Liver (tissue), 9 donors: Measurements from ENCODE around the gene FOXN4. TPM values are rescaled to one million over a fixed set of nuclear protein-coding genes. Genes with fewer than 3 reads are reported as not detected.

Experiments
- DNase-seq: peaks from one replicate; pipeline ENCODE4 v3.0.0-alpha.2; 2017; ENCODE audit warnings: low spot score
- H3K27ac ChIP-seq, 2 donors: one replicate each; pipeline ENCODE4 v1.7.0; 2013; ENCODE audit warnings: inconsistent platforms in 2 of 2, low read length in 2 of 2, control low read depth in 1 of 2, low read depth in 1 of 2, mild to moderate bottlenecking in 1 of 2
- H3K27me3 ChIP-seq, 4 donors: one replicate each; pipeline versions ENCODE4 v1.6.1 to v1.7.0; 2013; ENCODE audit warnings: low read length in 3 of 4, inconsistent platforms in 1 of 4, mild to moderate bottlenecking in 1 of 4, moderate library complexity in 1 of 4; ENCODE audit not compliant: control insufficient read depth in 4 of 4, insufficient read depth in 4 of 4
- H3K36me3 ChIP-seq, 4 donors: one replicate each; pipeline versions ENCODE4 v1.6.1 to v1.7.0; 2013; ENCODE audit warnings: low read length in 3 of 4, mild to moderate bottlenecking in 3 of 4, low read depth in 1 of 4, moderate library complexity in 1 of 4; ENCODE audit not compliant: control insufficient read depth in 4 of 4, insufficient read depth in 3 of 4
- H3K4me1 ChIP-seq, 4 donors: one replicate each; pipeline versions ENCODE4 v1.6.1 to v1.7.0; 2013; ENCODE audit warnings: low read length in 3 of 4, mild to moderate bottlenecking in 3 of 4, moderate library complexity in 1 of 4; ENCODE audit not compliant: control insufficient read depth in 4 of 4, insufficient read depth in 4 of 4
- H3K4me3 ChIP-seq, 3 donors: one replicate each; pipeline versions ENCODE4 v1.6.1 to v1.7.0; 2013; ENCODE audit warnings: low read length in 3 of 3, control low read depth in 1 of 3, low read depth in 1 of 3, mild to moderate bottlenecking in 1 of 3
- H3K9ac ChIP-seq, 2 donors: one replicate each; pipeline ENCODE4 v1.7.0; 2013; ENCODE audit warnings: low read length in 2 of 2, mild to moderate bottlenecking in 2 of 2, moderate library complexity in 2 of 2, control low read depth in 1 of 2, low read depth in 1 of 2
- H3K9me3 ChIP-seq, 4 donors: one replicate each; pipeline versions ENCODE4 v1.6.1 to v1.7.0; 2013; ENCODE audit warnings: low read length in 3 of 4; ENCODE audit not compliant: control insufficient read depth in 4 of 4
- ATF3 ChIP-seq: IDR thresholded peaks from 2 replicates; pipeline ENCODE4 v1.6.1; 2016; ENCODE audit warnings: antibody characterized with exemption
- EGR1 ChIP-seq, 2 donors: IDR thresholded peaks; 2 replicates each; pipeline ENCODE4 v1.6.1; 2016 to 2018; ENCODE audit warnings: antibody characterized with exemption in 2 of 2, low read depth in 2 of 2
- FOXA1 ChIP-seq: IDR thresholded peaks from 2 replicates; pipeline ENCODE4 v1.6.1; 2016; ENCODE audit warnings: antibody characterized with exemption
- FOXA2 ChIP-seq: IDR thresholded peaks from 2 replicates; pipeline ENCODE4 v1.6.1; 2016; ENCODE audit warnings: antibody characterized with exemption
- GABPA ChIP-seq, 2 donors: IDR thresholded peaks in 1 of 2; conservative IDR thresholded peaks in 1 of 2; 2 replicates each; pipeline ENCODE4 v1.6.1; 2016; ENCODE audit warnings: antibody characterized with exemption in 2 of 2, mild to moderate bottlenecking in 1 of 2, moderate library complexity in 1 of 2
- JUND ChIP-seq, 2 donors: IDR thresholded peaks; 2 replicates each; pipeline ENCODE4 v1.6.1; 2016; ENCODE audit warnings: antibody characterized with exemption in 2 of 2
- MAX ChIP-seq: IDR thresholded peaks from 2 replicates; pipeline ENCODE4 v1.6.1; 2016; ENCODE audit warnings: antibody characterized with exemption
- NR2F2 ChIP-seq: IDR thresholded peaks from 2 replicates; pipeline ENCODE4 v1.6.1; 2016; ENCODE audit warnings: antibody characterized with exemption
- RAD21 ChIP-seq, 2 donors: IDR thresholded peaks; 2 replicates each; pipeline ENCODE4 v1.6.1; 2016; ENCODE audit warnings: antibody characterized with exemption in 2 of 2, mild to moderate bottlenecking in 2 of 2
- RXRA ChIP-seq, 2 donors: IDR thresholded peaks; 2 replicates each; pipeline ENCODE4 v1.6.1; 2017 to 2018; ENCODE audit warnings: antibody characterized with exemption in 2 of 2, mild to moderate bottlenecking in 1 of 2
- SP1 ChIP-seq: IDR thresholded peaks from 2 replicates; pipeline ENCODE4 v1.6.1; 2018; ENCODE audit warnings: antibody characterized with exemption, mild to moderate bottlenecking
- YY1 ChIP-seq: IDR thresholded peaks from 2 replicates; pipeline ENCODE4 v1.6.1; 2016; ENCODE audit warnings: antibody characterized with exemption, mild to moderate bottlenecking
- WGBS: extraction: QIAGEN DNeasy Blood & Tissue Kit; methylation state at CpG from one replicate; pipeline ENCODE4 v1.1.7; 2013; 5-methylcytosine and 5-hydroxymethylcytosine counted together
- polyA plus RNA-seq, 2 donors: library from polyadenylated mRNA; stranded (reverse) in 1 of 2; unstranded in 1 of 2; fragments of 200-250 nt in 1 of 2; fragments of >200 nt in 1 of 2; fragmentation: Nextera tagmentation in 1 of 2; extraction: Ambion mirVana in 1 of 2; gene quantifications; one replicate each; pipeline versions ENCODE4 v1.2.1 to v1.2.3, GENCODE V29; 2013 to 2015
- total RNA-seq, 2 donors: library from RNA; depleted of rRNA; stranded (reverse); fragments of >200 nt; gene quantifications; one replicate each; pipeline ENCODE4 v1.2.3, GENCODE V29; 2014
- TF ChIP-seq, protein P1 (sequence below): IDR thresholded peaks from 2 replicates; pipeline ENCODE4 v1.6.1; 2016; ENCODE audit warnings: antibody characterized with exemption, mild to moderate bottlenecking
- donor health status: healthy.
- donor health status: healthy.
- donor health status: healthy.
- donor health status: healthy.
- donor health status: healthy.

Gene FOXN4
- total and polyA plus RNA-seq, 4 donors = not detected

GRCh38 chr12:109334887-109335286, 25.8 kb upstream of the FOXN4 start:
- Histone ChIP-seq H3K4me1 (no peaks in the 10 kb centered on the region), H3K27me3 (no peaks in the 10 kb centered on the region), H3K4me3 (no peak overlapping the region), H3K36me3 (no peaks in the 10 kb centered on the region), H3K9ac (no peak overlapping the region), H3K9me3 (no peaks in the 10 kb centered on the region), H3K27ac (no peak overlapping the region)
- no peak for DNase-seq
- TF ChIP-seq FOXA2 = no peak
- TF ChIP-seq SP1 = no peak
- no peak for TF ChIP-seq RAD21 (IDR thresholded peaks at IDR 0.05)
- TF ChIP-seq, protein P1, sequence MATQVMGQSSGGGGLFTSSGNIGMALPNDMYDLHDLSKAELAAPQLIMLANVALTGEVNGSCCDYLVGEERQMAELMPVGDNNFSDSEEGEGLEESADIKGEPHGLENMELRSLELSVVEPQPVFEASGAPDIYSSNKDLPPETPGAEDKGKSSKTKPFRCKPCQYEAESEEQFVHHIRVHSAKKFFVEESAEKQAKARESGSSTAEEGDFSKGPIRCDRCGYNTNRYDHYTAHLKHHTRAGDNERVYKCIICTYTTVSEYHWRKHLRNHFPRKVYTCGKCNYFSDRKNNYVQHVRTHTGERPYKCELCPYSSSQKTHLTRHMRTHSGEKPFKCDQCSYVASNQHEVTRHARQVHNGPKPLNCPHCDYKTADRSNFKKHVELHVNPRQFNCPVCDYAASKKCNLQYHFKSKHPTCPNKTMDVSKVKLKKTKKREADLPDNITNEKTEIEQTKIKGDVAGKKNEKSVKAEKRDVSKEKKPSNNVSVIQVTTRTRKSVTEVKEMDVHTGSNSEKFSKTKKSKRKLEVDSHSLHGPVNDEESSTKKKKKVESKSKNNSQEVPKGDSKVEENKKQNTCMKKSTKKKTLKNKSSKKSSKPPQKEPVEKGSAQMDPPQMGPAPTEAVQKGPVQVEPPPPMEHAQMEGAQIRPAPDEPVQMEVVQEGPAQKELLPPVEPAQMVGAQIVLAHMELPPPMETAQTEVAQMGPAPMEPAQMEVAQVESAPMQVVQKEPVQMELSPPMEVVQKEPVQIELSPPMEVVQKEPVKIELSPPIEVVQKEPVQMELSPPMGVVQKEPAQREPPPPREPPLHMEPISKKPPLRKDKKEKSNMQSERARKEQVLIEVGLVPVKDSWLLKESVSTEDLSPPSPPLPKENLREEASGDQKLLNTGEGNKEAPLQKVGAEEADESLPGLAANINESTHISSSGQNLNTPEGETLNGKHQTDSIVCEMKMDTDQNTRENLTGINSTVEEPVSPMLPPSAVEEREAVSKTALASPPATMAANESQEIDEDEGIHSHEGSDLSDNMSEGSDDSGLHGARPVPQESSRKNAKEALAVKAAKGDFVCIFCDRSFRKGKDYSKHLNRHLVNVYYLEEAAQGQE = no peak
- TF ChIP-seq EGR1 (IDR thresholded peaks at IDR 0.05; ENCODE audit: low read depth in 2 of 2) = no peak
- no peak for TF ChIP-seq FOXA1
- no peak for TF ChIP-seq ATF3
- WGBS = 98% methylated on average over 2 of the region's 2 CpGs

DNA sequence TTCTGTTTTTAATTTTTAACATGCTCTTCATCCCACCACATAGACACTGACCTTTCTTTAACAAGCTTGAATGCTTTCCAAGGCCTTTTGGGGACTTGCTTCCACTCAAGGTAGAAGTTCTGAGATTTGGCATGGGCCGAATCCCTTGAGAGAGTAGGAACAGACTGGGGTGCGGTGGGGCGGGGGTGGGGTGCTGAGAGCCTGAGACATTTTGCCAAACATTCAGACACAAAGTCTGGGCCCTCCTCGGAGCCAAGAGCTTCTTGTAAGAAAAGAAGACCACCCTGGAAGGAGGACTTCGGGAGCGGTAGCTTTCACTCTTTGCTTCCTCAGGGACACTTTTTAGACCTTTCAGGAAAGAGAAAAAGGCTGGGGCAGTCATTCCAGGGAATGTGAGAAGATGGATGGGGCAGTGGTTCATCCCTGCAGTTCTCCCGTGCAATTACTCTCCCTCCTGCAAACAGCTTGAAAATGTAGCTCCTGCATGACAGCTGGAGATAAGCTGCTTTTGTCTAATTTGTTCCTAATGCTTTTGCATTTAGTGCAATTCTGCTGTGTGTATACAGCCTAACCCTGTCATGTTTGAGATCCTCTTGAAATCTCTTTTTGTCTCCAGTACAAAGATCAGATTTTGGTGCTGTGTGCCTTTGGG, 22.3 kb upstream of the FOXN4 start:
- Histone ChIP-seq H3K9me3 (no peaks in the 10 kb centered on the region), H3K4me1 (no peaks in the 10 kb centered on the region), H3K36me3 (no peaks in the 10 kb centered on the region), H3K4me3 (no peak overlapping the region), H3K27me3 (no peaks in the 10 kb centered on the region), H3K27ac (no peak overlapping the region), H3K9ac (no peak overlapping the region)
- no peak for DNase-seq
- TF ChIP-seq RXRA (IDR thresholded peaks at IDR 0.05) (no peak), FOXA1 (no peak), MAX (no peak), JUND (IDR thresholded peaks at IDR 0.05) (no peak), SP1 (no peak), EGR1 (IDR thresholded peaks at IDR 0.05; ENCODE audit: low read depth in 2 of 2) (no peak), FOXA2 (no peak), GABPA (IDR thresholded peaks at IDR 0.05 in 1 of 2, conservative IDR thresholded peaks at IDR 0.05 in 1 of 2) (no peak), YY1 (no peak), NR2F2 (no peak)
- TF ChIP-seq, protein P1 = no peak
- WGBS = 74% methylated on average over 7 of the region's 7 CpGs
